Mesenchymal stem cell (in vitro differentiated cells and primary cell): ENCODE data around the gene U2AF2.
A peak's percentile ranks its signal among the peaks of the same experiment; 100 is the strongest.

ENCODE experiments used
- DNase-seq: peaks from one replicate; pipeline ENCODE4 v3.0.0-alpha.2; 2013
- H2AFZ ChIP-seq: one replicate; pipeline ENCODE4 v1.6.1; 2013; ENCODE audit warnings: low read depth, mild to moderate bottlenecking, control low read depth, inconsistent platforms, low read length, moderate library complexity
- H2AK5ac ChIP-seq: 2 replicates; pipeline ENCODE4 v1.6.1; 2013; ENCODE audit warnings: low read length, moderate library complexity, mild to moderate bottlenecking, inconsistent platforms; ENCODE audit not compliant: severe bottlenecking
- H2BK120ac ChIP-seq: one replicate; pipeline ENCODE4 v1.6.1; 2013; ENCODE audit warnings: low read depth, mild to moderate bottlenecking, inconsistent platforms, low read length, moderate library complexity
- H2BK12ac ChIP-seq, 2 experiments: one replicate each; pipeline ENCODE4 v1.6.1; 2013; ENCODE audit warnings: inconsistent platforms in 2 of 2, low read length in 2 of 2, mild to moderate bottlenecking in 2 of 2, moderate library complexity in 2 of 2, control low read depth in 1 of 2
- H2BK15ac ChIP-seq: one replicate; pipeline ENCODE4 v1.6.1; 2013; ENCODE audit warnings: mild to moderate bottlenecking, low read depth, inconsistent platforms; ENCODE audit not compliant: poor library complexity, severe bottlenecking
- H2BK5ac ChIP-seq: 2 replicates; pipeline ENCODE4 v1.6.1; 2013; ENCODE audit warnings: low read depth, mild to moderate bottlenecking, low read length, control low read depth, inconsistent platforms; ENCODE audit not compliant: poor library complexity, severe bottlenecking
- H3K14ac ChIP-seq, 2 experiments: one replicate each; pipeline ENCODE4 v1.6.1; 2013; ENCODE audit warnings: inconsistent platforms in 2 of 2, low read length in 2 of 2, control low read depth in 1 of 2, mild to moderate bottlenecking in 1 of 2, moderate library complexity in 1 of 2
- H3K18ac ChIP-seq, 2 experiments: one replicate each; pipeline ENCODE4 v1.6.1; 2013; ENCODE audit warnings: inconsistent platforms in 2 of 2, low read length in 2 of 2, control low read depth in 1 of 2, low read depth in 1 of 2, mild to moderate bottlenecking in 1 of 2
- H3K23ac ChIP-seq, 2 experiments: one replicate each; pipeline ENCODE4 v1.6.1; 2013; ENCODE audit warnings: inconsistent platforms in 2 of 2, low read length in 2 of 2, mild to moderate bottlenecking in 2 of 2, moderate library complexity in 2 of 2, control low read depth in 1 of 2
- H3K27ac ChIP-seq: 2 replicates; pipeline ENCODE4 v1.5.1; 2013; ENCODE audit warnings: mild to moderate bottlenecking, moderate library complexity, low read length, control low read depth, inconsistent platforms; ENCODE audit not compliant: poor library complexity, severe bottlenecking
- H3K27me3 ChIP-seq, 2 experiments: 2 replicates each; pipeline versions ENCODE4 v1.6.1 to v1.7.0; 2013; ENCODE audit warnings: low read length in 2 of 2, mild to moderate bottlenecking in 2 of 2, moderate library complexity in 2 of 2, control low read depth in 1 of 2, inconsistent platforms in 1 of 2; ENCODE audit not compliant: control insufficient read depth in 1 of 2, insufficient read depth in 1 of 2
- H3K36me3 ChIP-seq, 2 experiments: 2 replicates each; pipeline versions ENCODE4 v1.6.1 to v1.7.0; 2013; ENCODE audit warnings: low read length in 2 of 2, control low read depth in 1 of 2, inconsistent platforms in 1 of 2, low read depth in 1 of 2, mild to moderate bottlenecking in 1 of 2; ENCODE audit not compliant: insufficient read depth in 2 of 2, control insufficient read depth in 1 of 2
- H3K4ac ChIP-seq, 2 experiments: one replicate each; pipeline ENCODE4 v1.6.1; 2013; ENCODE audit warnings: inconsistent platforms in 2 of 2, low read length in 2 of 2, mild to moderate bottlenecking in 2 of 2, moderate library complexity in 2 of 2, control low read depth in 1 of 2, low read depth in 1 of 2
- H3K4me1 ChIP-seq: 2 replicates; pipeline ENCODE4 v1.6.1; 2013; ENCODE audit warnings: low read depth, low read length, control low read depth; ENCODE audit not compliant: control insufficient read depth, insufficient read depth
- H3K4me2 ChIP-seq: 2 replicates; pipeline ENCODE4 v1.6.1; 2013; ENCODE audit warnings: low read length, mild to moderate bottlenecking, inconsistent platforms; ENCODE audit not compliant: poor library complexity, severe bottlenecking
- H3K4me3 ChIP-seq, 2 experiments: 2 replicates each; pipeline versions ENCODE4 v1.5.1 to v1.7.0; 2013; ENCODE audit warnings: low read length in 2 of 2, mild to moderate bottlenecking in 2 of 2, control low read depth in 1 of 2, low read depth in 1 of 2; ENCODE audit not compliant: insufficient read depth in 1 of 2
- H3K79me1 ChIP-seq: replicated peaks from 2 replicates; pipeline ENCODE4 v1.6.1; 2013; ENCODE audit warnings: mild to moderate bottlenecking, control low read depth, low read length, inconsistent platforms; ENCODE audit not compliant: poor library complexity, severe bottlenecking
- H3K9ac ChIP-seq: 2 replicates; pipeline ENCODE4 v1.7.0; 2013; ENCODE audit warnings: mild to moderate bottlenecking, low read length, moderate library complexity
- H3K9me3 ChIP-seq: 2 replicates; pipeline ENCODE4 v1.7.0; 2013; ENCODE audit warnings: mild to moderate bottlenecking, low read length; ENCODE audit not compliant: control insufficient read depth
- H4K8ac ChIP-seq: one replicate; pipeline ENCODE4 v1.6.1; 2013; ENCODE audit warnings: inconsistent platforms, mild to moderate bottlenecking, low read length, moderate library complexity
- H4K91ac ChIP-seq: one replicate; pipeline ENCODE4 v1.6.1; 2013; ENCODE audit warnings: mild to moderate bottlenecking, low read length, inconsistent platforms
- WGBS: methylation state at CpG from one replicate; pipeline ENCODE4 v1.1.7; 2013; ENCODE audit warnings: mixed read lengths; 5-methylcytosine and 5-hydroxymethylcytosine counted together

Gene U2AF2

DNA sequence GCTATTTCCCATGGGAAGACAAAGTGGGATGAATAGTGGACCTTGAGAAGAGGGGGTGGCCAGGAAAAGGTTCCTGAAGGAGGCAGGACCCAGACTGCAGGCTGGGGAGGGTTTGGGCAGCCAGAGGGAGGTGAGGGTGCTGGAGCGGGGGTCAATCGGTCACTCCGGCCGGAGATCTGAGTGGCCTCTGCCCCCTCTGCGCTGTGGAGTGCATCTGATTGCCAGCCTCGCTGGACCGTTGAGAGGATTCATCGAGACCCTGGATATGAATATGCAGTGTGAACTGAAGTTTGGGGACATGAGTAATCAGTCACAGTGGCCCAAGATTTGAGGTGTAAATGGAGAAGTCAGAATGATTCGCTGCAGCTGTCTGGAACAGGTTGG is 19.5 kb upstream of the U2AF2 start:
- Histone ChIP-seq H3K14ac (peak overlapping the region in 1 of 2 experiments; percentile 100), H2AFZ (no peak overlapping the region), H3K27me3 (no peaks in the 10 kb centered on the region), H2BK15ac (peak overlapping the region; percentile 85), H3K4ac (peak overlapping the region; percentile 87 to 99), H3K4me2 (peak overlapping the region; percentile 87), H3K4me1 (peaks cover 32% of the 10 kb centered on the region), H2BK5ac (peak overlapping the region; percentile 87), H2BK12ac (no peak overlapping the region), H3K9ac (peak overlapping the region; percentile 99), H3K18ac (peak overlapping the region; percentile 91 to 95), H3K4me3 (peak overlapping the region; percentile 94 to 96), H4K8ac (peak overlapping the region; percentile 74), H3K79me1 (peaks cover 15% of the 10 kb centered on the region), H3K23ac (no peak overlapping the region), H4K91ac (peak overlapping the region; percentile 87), H2AK5ac (peak overlapping the region; percentile 71), H3K9me3 (no peaks in the 10 kb centered on the region), H2BK120ac (peak overlapping the region; percentile 66), H3K36me3 (peaks cover 9 to 11% of the 10 kb centered on the region in 2 experiments), H3K27ac (peak overlapping the region; percentile 87)
- DNase-seq, result no peak
- 10% methylated on average over 9 of the region's 9 CpGs for WGBS

DNA sequence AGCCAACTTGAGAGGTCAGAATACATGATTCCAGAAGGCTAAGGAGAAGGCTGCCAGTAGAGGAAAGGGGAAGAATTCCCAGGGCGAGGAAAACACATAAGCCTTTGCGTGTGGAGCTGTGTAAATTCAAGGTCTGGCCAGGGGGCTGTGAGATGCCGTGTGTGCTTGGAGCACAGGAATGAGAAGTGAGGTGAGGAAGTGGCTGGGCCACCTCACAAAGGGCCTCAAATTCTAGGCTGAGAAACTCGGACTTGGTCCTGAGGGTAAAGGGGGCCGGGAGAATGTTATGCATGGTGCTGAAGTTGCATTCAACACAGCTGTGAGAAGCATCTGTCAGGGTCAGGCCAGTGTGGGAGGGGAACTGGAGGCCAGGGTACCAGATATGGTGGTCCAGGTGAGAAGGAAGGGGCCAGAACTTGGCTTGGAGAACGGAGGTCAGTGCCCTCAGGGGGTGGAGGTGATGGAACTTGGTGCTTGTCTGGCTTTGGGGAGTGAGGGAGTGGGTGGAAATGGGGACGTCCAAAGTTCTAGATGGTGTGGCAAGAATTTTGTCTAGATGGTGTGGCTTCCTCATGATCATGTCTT is 18.9 kb upstream of the U2AF2 start:
- DNase-seq, result no peak
- Histone ChIP-seq H2AK5ac (no peak overlapping the region), H2AFZ (no peak overlapping the region), H3K9me3 (no peaks in the 10 kb centered on the region), H2BK120ac (no peak overlapping the region), H2BK15ac (no peak overlapping the region), H3K23ac (no peak overlapping the region), H4K91ac (peak overlapping the region; percentile 9), H3K4me3 (peak overlapping the region in 1 of 2 experiments; percentile 94), H4K8ac (peak overlapping the region; percentile 28), H2BK5ac (no peak overlapping the region), H2BK12ac (peak overlapping the region in 1 of 2 experiments; percentile 27), H3K14ac (no peak overlapping the region), H3K4me1 (peaks cover 35% of the 10 kb centered on the region), H3K36me3 (peaks cover 10 to 11% of the 10 kb centered on the region in 2 experiments), H3K27ac (no peak overlapping the region), H3K79me1 (peaks cover 15% of the 10 kb centered on the region), H3K27me3 (no peaks in the 10 kb centered on the region), H3K9ac (peak overlapping the region; percentile 99), H3K18ac (no peak overlapping the region), H3K4ac (no peak overlapping the region), H3K4me2 (peak overlapping the region; percentile 87)
- 87% methylated on average over 7 of the region's 7 CpGs for WGBS

DNA sequence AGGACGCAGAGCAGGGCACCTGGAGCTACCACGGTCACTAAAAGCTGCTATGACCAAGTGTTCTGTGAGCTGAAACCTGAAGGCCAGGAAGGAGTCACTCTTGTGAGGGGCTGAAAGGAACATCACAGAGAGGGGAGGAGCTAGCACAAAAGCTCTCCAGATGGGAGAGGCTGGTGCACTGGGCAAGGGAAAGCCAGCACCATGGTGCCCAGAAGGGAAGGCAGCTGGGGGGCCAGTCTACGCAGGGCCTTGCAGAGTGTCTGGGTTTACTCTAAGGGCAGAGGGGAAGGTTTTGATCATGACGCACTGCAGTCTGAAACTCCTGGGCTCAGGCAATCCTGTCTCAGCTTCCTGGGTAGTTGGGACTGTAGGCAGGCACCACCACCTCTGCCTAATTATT is 18.1 kb upstream of the U2AF2 start:
- 94% methylated on average over 4 of the region's 4 CpGs for WGBS

DNA sequence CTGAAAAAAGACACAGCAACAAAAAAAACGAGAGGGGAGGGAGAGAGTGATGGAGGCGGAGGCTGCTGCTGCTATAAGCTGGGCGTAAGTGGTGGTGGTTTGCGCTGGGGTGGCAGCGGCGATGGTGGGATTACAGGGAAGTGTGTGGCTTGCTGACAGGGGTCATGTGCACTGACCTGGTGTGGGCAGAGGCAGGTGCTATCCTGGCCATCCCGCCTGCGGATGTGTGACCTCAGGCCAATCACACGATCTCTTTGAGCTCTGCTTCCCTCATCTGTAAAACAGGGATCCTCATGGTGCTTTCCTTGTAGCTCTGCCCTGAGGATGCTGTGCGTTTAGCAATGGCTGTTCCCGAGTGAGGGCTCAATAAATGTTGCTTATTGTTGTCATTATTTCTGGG is 17.3 kb upstream of the U2AF2 start:
- no peak overlapping the region for H3K4me3 ChIP-seq
- no peak overlapping the region for H3K4me2 ChIP-seq
- no peak overlapping the region for H4K8ac ChIP-seq
- peaks cover 11 to 12% of the 10 kb centered on the region in 2 experiments for H3K36me3 ChIP-seq
- no peak overlapping the region for H2BK120ac ChIP-seq
- no peak overlapping the region for H3K4ac ChIP-seq
- H2AFZ ChIP-seq, result no peak overlapping the region
- H3K23ac ChIP-seq, result no peak overlapping the region
- H4K91ac ChIP-seq, result no peak overlapping the region
- H3K4me1 ChIP-seq, result peaks cover 34% of the 10 kb centered on the region
- no peaks in the 10 kb centered on the region for H3K9me3 ChIP-seq
- H3K27me3 ChIP-seq, result no peaks in the 10 kb centered on the region
- no peak overlapping the region for H2AK5ac ChIP-seq
- no peak overlapping the region for H2BK5ac ChIP-seq
- DNase-seq, result no peak
- no peak overlapping the region for H3K27ac ChIP-seq
- H3K79me1 ChIP-seq, result peaks cover 15% of the 10 kb centered on the region
- H2BK15ac ChIP-seq, result no peak overlapping the region
- no peak overlapping the region for H2BK12ac ChIP-seq
- 86% methylated on average over 11 of the region's 11 CpGs for WGBS
- H3K9ac ChIP-seq, result no peak overlapping the region
- no peak overlapping the region for H3K18ac ChIP-seq
- no peak overlapping the region for H3K14ac ChIP-seq

More for the DNA sequence above, 18.1 kb upstream of the U2AF2 start:
- DNase-seq, result no peak
- no peak overlapping the region for H3K27ac ChIP-seq
- no peak overlapping the region for H2BK5ac ChIP-seq
- H3K23ac ChIP-seq, result no peak overlapping the region
- H4K91ac ChIP-seq, result no peak overlapping the region
- peaks cover 15% of the 10 kb centered on the region for H3K79me1 ChIP-seq
- H3K27me3 ChIP-seq, result no peaks in the 10 kb centered on the region
- no peak overlapping the region for H4K8ac ChIP-seq
- peaks cover 10 to 11% of the 10 kb centered on the region in 2 experiments for H3K36me3 ChIP-seq
- H2BK120ac ChIP-seq, result no peak overlapping the region
- H3K14ac ChIP-seq, result no peak overlapping the region
- H3K4me3 ChIP-seq, result peak overlapping the region in 1 of 2 experiments; percentile 94
- peak overlapping the region; percentile 99 for H3K9ac ChIP-seq
- H3K4me2 ChIP-seq, result no peak overlapping the region
- peaks cover 34% of the 10 kb centered on the region for H3K4me1 ChIP-seq
- no peak overlapping the region for H2BK12ac ChIP-seq
- H3K18ac ChIP-seq, result no peak overlapping the region
- no peak overlapping the region for H2BK15ac ChIP-seq
- H3K9me3 ChIP-seq, result no peaks in the 10 kb centered on the region
- no peak overlapping the region for H2AFZ ChIP-seq
- no peak overlapping the region for H2AK5ac ChIP-seq
- H3K4ac ChIP-seq, result no peak overlapping the region
